GM13976 (cell line): ENCODE data around the gene SNX9.

ENCODE experiments used
- DNase-seq: peaks from one replicate; pipeline ENCODE4 v3.0.0; 2012; ENCODE audit warnings: low spot score
- CTCF ChIP-seq: IDR thresholded peaks from 2 replicates; pipeline ENCODE4 v1.5.1; 2012; ENCODE audit warnings: borderline replicate concordance, mild to moderate bottlenecking; ENCODE audit not compliant: insufficient read depth; ENCODE audit errors: extremely low read depth, missing control alignments, control extremely low read depth
- in situ Hi-C: fragments of 300-500 bp; cut with MboI; formaldehyde crosslinking; loops from one replicate; pipeline ENCODE4 v1.12.0; 2022; ENCODE audit warnings: low sequenced_read_pairs, mixed read lengths, inconsistent platforms; ENCODE audit not compliant: unreplicated experiment

The SNX9 gene

GRCh38 chr6:157831018-157831369, 7.9 kb downstream of the SNX9 start:
- no peak for TF ChIP-seq CTCF
- no peak for DNase-seq
- in situ Hi-C loops, result no loop called here

GRCh38 chr6:157831424-157832249, 8.6 kb downstream of the SNX9 start:
- in situ Hi-C loops, result no loop called here
- TF ChIP-seq CTCF, result no peak
- no peak for DNase-seq

GRCh38 chr6:157832250-157832967, 9.4 kb downstream of the SNX9 start:
- no peak for TF ChIP-seq CTCF
- in situ Hi-C loops, result no loop called here
- no peak for DNase-seq

GRCh38 chr6:157834549-157834948, 11.5 kb downstream of the SNX9 start:
- no peak for DNase-seq
- TF ChIP-seq CTCF, result no peak
- in situ Hi-C loops, result no loop called here

- no peak for TF ChIP-seq CTCF
- in situ Hi-C loops, result no loop called here
- no peak for DNase-seq
These were observed 15.8 kb downstream of the SNX9 start for GRCh38 chr6:157838718-157839430.

- no peak for DNase-seq
- no peak for TF ChIP-seq CTCF
- in situ Hi-C loops, result no loop called here
These were observed 16.6 kb downstream of the SNX9 start for GRCh38 chr6:157839606-157840005.
